WI38 (cell line): Measurements from ENCODE around the gene CARD19.
A peak's percentile ranks its signal among the peaks of the same experiment; 100 is the strongest.

ENCODE experiments used
- H3K4me3 ChIP-seq: 2 replicates; pipeline ENCODE4 v1.5.1; 2011; ENCODE audit warnings: low read depth, mild to moderate bottlenecking, control low read depth, low read length
- CTCF ChIP-seq: IDR thresholded peaks from 2 replicates; pipeline ENCODE4 v1.5.1; 2012; ENCODE audit warnings: low read depth, mild to moderate bottlenecking, control low read depth, low read length

CARD19 gene

GRCh38 chr9:93133681-93134014 is 37.6 kb downstream of the CARD19 start:
- TF ChIP-seq CTCF, result no peak
- peak overlapping the region; percentile 71 for H3K4me3 ChIP-seq

GRCh38 chr9:93134015-93134739 is 38.2 kb downstream of the CARD19 start, which contains the start of gene NINJ1:
TSS of gene NINJ1 (minus strand) at chr9:93134251. CDS start at chr9:93134217, 34 bp downstream.
- peak within 1 kb of the TSS; percentile 71 for H3K4me3 ChIP-seq
- no peak for TF ChIP-seq CTCF

- H3K4me3 ChIP-seq, result peak overlapping the region; percentile 71
Observed at GRCh38 chr9:93134740-93135444, 38.9 kb downstream of the CARD19 start.

GRCh38 chr9:93136011-93136440 is 40.0 kb downstream of the CARD19 start:
- no peak for TF ChIP-seq CTCF
- no peak overlapping the region for H3K4me3 ChIP-seq

More at GRCh38 chr9:93134740-93135444, 38.9 kb downstream of the CARD19 start:
- TF ChIP-seq CTCF, result no peak

- no peak overlapping the region for H3K4me3 ChIP-seq
- no peak for TF ChIP-seq CTCF
Observed at GRCh38 chr9:93137362-93137761, 41.3 kb downstream of the CARD19 start.

- no peak for TF ChIP-seq CTCF
- no peak overlapping the region for H3K4me3 ChIP-seq
Observed at GRCh38 chr9:93138171-93138764, 42.3 kb downstream of the CARD19 start.
